Colon (tissue), 2 donors: ENCODE data around the gene GYPB.
"Not testable (repeated sequence)": the region's sequence is repeated elsewhere in the genome, so short reads cannot be mapped to it uniquely, and the experiment has no call there.

Experiments used
- FAIRE-seq: peaks from 2 replicates; lab custom pipeline; 2012; peaks lifted over from hg19 to GRCh38; lab: Jason Lieb, UNC
- donor health status: control.
- donor health status: control.

Gene GYPB

GRCh38 chr4:144019277-144019676 lies at the start of gene GYPB:
Gene GYPB (minus strand): TSS chr4:144019380. CDS start chr4:144019287, 93 bp downstream.
- not testable (repeated sequence) for FAIRE-seq

DNA sequence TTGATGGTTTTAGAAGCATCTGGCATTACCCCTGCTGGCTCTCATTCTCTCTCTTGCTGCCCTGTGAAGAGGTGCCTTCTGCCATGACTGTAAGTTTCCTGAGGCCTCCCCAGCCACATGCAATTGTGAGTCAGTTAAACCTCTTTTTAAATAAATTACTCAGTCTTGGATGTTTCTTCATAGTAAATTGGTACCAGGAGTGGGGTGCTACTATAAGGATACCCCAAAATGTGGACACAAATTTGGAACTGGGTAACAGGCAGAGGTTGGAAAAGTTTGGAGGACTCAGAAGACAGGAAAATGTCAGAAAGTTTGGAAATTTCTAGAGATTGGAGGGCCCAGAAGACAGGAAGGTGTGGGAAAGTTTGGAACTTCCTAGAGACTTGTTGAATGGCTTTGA lies 42.4 kb upstream of the GYPB start:
- not testable (repeated sequence) for FAIRE-seq

DNA sequence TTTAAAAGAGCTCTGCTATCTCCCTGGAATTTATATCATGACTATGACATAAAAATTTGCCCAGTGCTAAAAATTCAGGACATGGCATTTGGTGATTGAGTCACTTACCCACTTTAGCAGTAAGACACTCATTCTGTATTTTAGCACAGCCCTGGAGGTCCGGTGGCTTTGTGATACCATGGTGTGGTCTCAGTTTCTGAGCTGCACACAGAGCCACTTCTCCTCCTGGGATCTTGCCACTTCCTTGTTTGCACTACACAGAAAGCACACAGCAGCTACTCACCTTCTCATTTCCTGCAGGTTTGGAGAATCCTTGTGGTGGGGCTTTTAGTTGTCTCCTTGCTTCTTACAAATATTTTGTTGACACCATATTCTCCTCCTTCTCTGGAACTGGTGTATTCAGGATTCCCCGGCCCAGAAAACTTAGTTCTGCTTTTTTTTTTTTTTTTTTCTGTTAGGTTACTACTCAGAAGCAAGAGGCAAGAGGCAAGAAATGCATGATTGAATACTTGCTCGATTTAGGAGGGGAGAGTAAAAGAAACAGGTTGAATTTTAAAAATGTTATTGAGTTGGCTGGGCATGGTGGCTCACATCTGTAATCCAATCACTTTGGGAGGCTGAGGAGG lies 41.2 kb upstream of the GYPB start:
- not testable (repeated sequence) for FAIRE-seq

DNA sequence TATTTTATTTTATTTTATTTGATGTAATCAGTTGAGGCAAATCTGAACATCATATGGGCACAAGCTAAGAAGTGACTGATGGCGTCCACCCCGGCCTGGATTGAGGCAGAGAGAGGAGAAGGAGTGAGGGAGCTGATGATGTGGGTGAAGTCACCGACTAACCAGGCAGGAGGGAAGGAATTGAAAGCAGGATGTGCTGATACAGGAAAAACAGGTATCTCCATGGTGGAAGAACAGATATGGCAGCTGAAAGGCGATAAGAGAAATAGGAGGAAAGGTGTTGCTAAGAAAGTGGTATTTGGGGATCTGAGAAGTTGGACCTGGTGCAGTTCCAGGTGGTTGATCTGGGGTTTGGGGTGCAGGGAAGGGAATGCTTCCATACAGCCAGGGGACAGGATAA lies 37.6 kb upstream of the GYPB start:
- no peak for FAIRE-seq

- FAIRE-seq: not testable (repeated sequence)
These were observed 36.2 kb upstream of the GYPB start for GRCh38 chr4:144055336-144055735.

DNA sequence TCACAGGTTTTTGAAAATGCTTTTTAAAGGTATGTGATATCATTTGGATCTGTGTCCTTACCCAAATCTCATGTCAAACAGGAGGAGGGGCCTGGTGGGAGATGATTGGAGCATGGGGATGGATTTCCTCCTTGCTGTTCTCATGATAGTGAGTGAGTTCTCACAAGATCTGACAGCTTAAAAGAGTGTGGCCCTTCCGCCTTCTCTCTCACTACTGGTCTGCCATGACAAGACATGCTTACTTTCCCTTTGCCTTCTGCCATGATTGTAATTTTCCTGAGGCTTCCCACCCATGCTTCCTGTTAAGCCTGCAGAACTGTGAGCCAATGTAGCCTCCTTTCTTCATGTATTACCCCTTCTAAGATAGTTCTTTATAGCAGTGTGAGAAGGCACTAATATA lies 32.3 kb upstream of the GYPB start:
- FAIRE-seq: not testable (repeated sequence)

DNA sequence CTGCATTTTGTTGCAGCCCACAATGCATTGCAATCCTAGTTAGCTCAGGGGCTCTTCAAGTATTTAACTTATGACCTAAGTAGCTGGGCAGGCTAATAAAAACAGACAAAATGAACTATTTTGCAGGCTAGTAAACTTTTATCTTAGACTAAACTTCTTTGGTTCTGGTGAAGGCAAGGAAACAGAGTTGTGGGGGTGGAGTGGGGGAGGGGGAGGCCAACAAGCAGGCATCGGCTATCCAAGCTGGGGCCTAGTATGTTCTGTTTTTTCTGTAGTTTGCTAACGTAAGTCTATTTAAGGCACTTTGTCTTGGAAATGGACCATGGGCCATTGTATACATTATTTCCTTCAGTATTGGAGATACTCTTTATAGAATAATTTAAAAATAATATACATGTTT lies 31.5 kb upstream of the GYPB start:
- not testable (repeated sequence) for FAIRE-seq

DNA sequence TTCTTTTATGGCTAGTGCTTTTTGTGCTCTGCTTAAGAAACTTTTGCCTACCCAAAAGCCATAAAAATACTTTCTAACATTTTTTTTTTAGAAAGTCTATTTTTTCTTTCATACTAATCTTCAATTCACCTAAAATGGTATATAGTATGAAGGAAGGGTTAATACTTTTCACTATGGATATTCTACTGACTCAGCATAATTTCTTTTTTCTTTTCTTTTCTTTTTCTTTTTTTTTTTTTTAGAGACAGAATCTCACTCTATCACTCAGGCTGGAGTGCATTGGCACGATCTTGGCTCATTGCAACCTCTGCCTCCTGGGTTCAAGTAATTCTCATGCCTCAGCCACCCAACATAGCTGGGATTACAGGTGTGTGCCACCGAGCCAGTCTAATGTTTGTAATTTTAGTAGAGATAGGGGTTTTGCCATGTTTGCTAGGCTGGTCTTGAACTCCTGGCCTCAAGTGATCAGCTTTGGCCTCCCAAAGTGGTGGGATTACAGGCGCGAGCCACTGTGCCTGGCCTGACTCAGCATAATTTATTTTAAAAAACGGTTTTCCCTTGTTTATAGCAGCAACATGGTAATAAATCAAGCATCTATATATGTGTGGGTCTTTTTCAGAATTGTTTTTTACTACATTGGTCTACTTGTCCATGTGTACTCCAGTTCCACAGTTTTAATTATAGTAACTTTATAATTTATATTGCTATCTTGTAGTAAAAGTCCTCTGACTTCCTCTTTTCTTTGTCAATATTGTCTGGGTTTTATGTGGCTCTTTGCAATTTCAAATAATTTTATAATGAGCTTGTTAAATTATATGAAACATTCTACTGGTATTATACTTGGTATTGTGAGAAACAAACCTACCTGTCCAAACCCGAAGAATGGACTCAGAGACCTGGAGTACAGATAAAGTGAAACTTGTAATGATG lies 30.6 kb upstream of the GYPB start:
- not testable (repeated sequence) for FAIRE-seq

DNA sequence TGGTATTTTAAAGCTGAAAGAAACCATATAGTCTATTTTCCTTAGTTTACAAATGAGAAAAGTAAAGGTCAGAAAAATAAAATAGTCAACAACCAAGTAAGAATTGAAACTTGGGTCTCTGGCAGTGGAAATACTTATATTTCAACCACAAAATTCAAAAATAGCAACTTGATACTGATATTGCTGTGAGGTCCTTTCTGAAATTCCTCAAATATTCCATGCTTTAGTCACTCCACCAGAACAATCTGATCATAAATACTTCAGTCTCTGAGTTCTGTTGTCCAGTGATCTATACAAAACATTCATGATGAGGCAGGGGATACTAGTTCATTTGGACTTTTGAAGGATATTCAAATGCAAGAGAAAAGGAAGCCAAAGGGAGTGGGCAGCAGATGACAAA lies 25.8 kb upstream of the GYPB start:
- FAIRE-seq: not testable (repeated sequence)

DNA sequence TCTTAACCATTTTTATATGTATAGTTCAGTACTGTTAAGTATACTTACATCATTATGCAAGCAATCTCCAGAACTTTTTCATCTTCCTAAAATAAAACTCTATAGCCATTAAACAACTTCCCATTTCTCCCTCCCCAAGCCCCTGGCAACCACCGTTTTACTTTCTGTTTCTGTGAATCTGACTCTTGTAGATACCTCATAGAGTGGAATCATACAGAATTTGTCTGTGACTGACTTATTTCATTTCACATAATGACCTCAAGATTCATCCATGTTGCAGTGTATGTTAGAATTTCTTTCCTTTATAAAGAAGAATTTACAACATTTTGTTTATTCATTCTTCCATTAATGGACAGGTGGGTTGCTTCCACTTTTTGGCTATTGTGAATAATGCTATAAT lies 13.4 kb upstream of the GYPB start:
- peak; percentile 14 for FAIRE-seq

GRCh38 chr4:144031875-144032274 lies 12.7 kb upstream of the GYPB start:
- not testable (repeated sequence) for FAIRE-seq

GRCh38 chr4:144031369-144031768 lies 12.2 kb upstream of the GYPB start:
- FAIRE-seq: not testable (repeated sequence)

DNA sequence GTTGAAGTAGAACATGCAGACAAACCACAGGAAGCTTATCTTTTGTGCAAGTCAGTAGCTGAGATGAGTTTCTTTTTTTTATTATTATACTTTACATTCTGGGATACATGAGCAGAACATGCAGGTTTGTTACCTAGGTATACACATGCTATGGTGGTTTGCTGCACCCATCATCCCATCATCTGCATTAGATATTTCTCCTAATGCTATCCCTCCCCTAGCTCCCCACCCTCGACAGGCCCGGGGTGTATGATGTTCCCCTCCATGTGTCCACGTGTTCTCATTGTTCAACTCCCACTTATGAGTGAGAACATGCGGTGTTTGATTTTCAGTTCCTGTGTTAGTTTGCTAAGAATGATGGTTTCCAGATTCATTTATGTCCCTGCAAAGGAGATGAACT lies 11.5 kb upstream of the GYPB start:
- not testable (repeated sequence) for FAIRE-seq

DNA sequence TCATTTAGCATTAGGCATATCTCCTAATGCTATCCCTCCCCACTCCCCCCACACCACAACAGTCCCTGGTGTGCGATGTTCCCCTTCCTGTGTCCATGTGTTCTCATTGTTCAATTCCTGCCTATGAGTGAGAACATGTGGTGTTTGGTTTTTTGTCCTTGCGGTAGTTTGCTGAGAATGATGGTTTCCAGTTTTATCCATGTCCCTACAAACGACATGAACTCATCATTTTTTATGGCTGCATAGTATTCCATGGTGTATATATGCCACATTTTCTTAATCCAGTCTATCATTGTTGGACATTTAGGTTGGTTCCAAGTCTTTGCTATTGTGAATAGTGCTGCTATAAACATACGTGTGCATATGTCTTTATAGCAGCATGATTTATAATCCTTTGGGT lies 7.5 kb upstream of the GYPB start:
- FAIRE-seq: not testable (repeated sequence)

DNA sequence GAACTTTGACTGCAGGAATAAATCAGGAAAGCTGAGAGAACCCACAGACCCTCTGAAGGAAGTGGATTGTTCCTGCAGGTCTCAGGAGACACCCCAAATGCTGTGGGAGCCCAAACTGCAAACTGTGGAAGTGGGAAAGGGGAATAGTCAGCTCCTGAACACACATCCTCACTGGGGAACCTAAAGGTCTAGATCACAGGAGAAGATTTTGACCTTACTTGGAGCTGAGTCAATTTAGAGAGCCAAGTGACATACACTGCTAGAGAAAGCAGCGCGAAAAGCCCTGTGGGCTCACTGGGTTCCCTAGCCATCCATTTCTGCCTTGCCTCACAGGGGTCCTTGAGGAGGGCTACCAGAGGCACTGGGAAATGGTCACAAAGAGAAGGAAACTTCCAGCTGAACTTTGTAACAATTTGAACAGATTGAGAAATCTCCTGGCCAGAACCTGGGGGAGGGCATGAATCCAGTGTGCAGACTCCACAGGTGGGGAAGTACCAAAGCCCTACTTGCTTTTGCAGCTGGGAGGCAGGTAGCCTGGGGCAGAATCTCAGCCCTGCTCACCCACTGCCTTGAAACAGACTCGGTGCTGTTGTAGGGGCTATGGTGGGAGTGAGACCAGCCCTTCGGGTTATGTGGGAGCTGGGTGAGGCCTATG lies 5.3 kb upstream of the GYPB start:
- FAIRE-seq: not testable (repeated sequence)

- not testable (repeated sequence) for FAIRE-seq
These were observed 3.7 kb upstream of the GYPB start for GRCh38 chr4:144022772-144023400.

- not testable (repeated sequence) for FAIRE-seq
These were observed 2.3 kb upstream of the GYPB start for GRCh38 chr4:144021336-144021990.

DNA sequence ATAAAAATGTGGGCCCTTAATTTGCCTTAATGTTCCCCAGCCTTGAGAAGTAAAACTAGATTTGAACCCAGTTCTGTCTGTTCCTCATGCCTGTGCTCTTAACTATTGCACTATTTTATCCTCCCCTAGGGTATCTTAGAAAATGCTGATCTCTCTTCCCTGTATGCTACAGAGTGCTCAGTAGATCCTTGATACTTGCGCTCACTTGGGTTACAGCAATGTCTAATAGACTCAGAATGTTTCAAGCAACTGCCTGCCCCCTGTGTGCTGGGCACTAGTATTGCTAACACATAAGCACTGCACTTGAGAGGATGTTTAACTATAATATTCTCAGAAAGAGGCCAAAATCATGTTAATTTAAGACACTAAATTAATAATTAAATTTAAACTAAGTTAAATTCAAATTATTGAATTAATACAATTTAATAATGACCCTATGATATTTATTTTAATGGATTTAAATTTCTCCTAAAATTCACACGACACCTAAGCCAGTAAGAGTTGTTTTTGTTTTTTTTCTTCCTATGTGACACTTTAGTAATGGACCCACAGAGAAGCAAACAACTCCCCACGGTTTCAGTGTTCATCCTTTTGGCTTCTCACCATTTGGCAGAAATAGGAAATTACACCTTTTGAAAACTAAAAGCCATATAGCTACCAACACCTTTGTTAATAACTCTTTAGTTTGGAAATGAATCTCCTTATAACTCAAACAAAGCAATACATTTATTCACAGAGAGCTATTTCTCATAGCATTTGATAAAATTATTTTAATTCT lies 768 bp downstream of the GYPB start:
- FAIRE-seq: not testable (repeated sequence)

GRCh38 chr4:144017271-144017670 lies 1.9 kb downstream of the GYPB start:
- not testable (repeated sequence) for FAIRE-seq

DNA sequence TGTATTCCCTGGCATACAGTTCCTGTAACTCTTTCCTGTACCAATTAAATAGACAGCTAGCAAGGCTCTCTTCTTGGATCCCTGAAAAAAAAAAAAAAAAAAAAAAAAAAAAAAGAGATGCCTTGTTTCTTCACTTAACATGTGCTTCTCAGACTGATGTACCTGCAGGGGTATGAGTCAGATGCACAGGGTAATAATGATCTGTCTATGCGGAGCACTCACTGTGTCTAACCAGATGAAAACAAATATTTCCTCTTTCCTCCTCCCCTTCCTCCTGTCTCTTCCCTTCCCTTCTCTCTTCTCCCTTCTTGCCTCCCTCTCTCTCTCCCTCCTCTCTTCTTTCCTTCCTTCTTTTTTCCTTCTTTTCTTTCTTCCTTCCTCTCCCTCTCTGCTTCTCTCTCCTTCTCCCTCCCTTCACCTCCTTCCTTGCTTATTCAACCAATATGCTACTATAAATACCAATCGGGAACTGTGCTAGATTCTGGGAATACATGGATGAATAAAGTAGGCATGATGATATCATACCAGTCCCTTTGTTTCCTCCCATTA lies 3.0 kb downstream of the GYPB start:
- not testable (repeated sequence) for FAIRE-seq

GRCh38 chr4:144014808-144015207 lies 4.4 kb downstream of the GYPB start:
- peak; percentile 87 for FAIRE-seq
